Renal cortex interstitium (tissue), 11 donors: Measurements from ENCODE around the gene TMC3. TPM values are rescaled to one million over a fixed set of nuclear protein-coding genes. Genes with fewer than 3 reads are reported as not detected.
A peak's percentile ranks its signal among the peaks of the same experiment; 100 is the strongest.
"Not testable (repeated sequence)": the region's sequence is repeated elsewhere in the genome, so short reads cannot be mapped to it uniquely, and the experiment has no call there.

Source experiments
- DNase-seq, 11 donors: peaks; one replicate each; pipeline ENCODE4 v3.0.0-alpha.2; 2013; ENCODE audit warnings: low read depth in 9 of 11, low spot score in 4 of 11; ENCODE audit errors: extremely low read depth in 1 of 11
- polyA plus RNA-seq, 3 donors: library from polyadenylated mRNA; unstranded; fragments of 120-200 nt; gene quantifications; one replicate each; pipeline ENCODE4 v1.2.1, GENCODE V29; 2013; ENCODE audit not compliant: insufficient read length in 3 of 3

Gene TMC3
- polyA plus RNA-seq, 3 donors: 0.08 to 0.38 (median 0.11) TPM

DNA sequence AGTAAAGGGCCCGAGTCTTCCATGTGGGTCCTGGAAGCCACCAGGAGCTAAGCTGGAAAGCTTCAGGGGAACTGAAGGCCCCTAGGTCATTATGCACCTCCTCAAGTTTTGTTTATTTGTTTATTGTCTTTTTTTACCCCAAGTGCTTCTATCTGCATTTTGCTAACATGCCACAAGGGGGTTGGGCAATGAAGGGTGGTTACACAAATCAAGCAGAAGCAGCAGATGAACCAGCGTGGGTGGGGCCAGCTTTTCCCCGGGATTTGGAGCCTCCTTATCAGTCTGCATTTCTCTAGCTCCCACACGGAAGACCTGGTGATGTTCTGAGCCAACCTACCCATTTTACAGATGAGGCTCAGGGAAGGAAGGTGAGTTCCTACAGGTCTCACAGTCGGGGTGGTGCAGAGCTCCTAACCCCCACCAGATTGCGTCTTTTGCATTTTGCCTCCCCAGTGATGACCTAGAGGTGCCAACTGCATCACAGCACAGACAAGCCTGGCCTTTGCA, 16.8 kb downstream of the TMC3 start:
- no peak for DNase-seq

DNA sequence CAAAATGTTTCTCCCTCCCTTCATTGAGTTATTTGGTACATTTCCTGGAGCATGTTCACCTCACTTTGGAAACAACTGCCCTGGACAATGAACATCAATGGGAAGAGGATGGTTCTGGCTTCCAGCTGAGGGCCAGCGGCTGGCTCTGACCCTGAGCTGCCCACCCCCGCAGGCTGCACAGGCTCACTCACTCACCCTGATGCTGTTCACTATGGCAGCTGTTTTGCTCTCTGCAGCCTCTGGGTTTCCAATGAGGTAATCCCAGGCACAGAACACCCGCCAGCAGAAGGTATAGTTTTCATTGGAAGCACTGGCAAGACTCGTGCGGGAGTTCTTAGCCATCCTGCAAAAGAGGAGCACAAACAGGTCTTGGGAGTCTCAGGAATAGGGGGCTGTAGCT, 17.8 kb downstream of the TMC3 start:
- no peak for DNase-seq

GRCh38 chr15:81351651-81352050, 22.4 kb downstream of the TMC3 start:
- no peak for DNase-seq

GRCh38 chr15:81349271-81349670, 24.7 kb downstream of the TMC3 start:
- DNase-seq: no peak

DNA sequence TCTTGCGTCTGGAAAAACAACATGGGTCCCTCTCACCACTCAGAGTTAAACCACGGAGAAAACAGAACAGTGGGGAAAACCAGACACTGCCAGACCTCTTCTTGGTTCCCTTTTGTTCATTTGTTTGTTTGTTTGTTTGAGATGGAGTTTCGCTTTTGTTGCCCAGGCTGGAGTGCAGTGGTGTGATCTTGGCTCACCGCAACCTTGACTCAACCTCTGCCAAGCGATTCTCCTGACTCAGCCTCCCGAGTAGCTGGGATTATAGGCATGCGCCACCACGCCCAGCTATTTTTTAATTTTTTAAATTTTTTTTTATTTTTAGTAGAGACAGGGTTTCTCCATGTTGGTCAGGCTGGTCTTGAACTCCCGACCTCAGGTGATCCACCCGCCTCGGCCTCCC, 25.3 kb downstream of the TMC3 start:
- not testable (repeated sequence) for DNase-seq

DNA sequence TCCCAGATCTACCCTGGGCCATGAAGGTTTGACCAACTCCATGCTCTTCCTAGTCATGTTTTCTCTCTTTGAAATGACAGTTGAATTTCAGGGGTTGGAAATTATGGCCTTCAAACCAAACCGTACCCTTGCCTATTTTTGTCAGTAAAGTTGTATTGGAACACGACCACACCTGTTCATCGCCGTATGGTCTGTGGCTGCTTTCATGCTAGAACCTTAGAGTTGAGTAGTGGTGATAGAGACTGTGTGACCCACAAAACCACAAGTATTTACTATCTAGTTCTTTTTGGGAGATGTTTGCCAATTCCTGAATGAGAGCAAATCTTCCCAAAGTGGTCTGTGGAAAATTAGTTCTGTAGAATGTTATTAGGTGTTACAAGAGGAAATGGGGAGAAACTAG, 26.1 kb downstream of the TMC3 start:
- no peak for DNase-seq

DNA sequence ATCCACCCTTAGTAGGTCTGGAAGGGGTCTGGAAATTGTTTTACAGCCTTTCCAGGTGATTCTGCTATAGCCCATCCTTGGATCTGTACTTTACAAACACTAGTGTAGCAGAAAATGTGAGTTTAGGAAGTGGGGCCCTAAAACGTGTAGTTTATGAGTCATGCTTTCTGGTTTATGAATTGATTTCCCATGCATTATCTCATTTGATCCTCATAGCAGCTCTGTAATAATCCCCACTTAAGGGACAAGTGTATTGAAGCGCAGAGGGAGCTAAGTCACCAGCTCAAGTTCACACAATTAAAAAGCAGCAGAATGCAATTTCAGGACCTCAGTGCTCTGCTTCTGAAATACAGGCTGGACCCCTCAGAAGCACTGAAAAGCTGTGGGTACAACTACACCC, 27.4 kb downstream of the TMC3 start:
- no peak for DNase-seq

- DNase-seq: no peak
Observed at GRCh38 chr15:81343371-81343770, 30.6 kb downstream of the TMC3 start.

DNA sequence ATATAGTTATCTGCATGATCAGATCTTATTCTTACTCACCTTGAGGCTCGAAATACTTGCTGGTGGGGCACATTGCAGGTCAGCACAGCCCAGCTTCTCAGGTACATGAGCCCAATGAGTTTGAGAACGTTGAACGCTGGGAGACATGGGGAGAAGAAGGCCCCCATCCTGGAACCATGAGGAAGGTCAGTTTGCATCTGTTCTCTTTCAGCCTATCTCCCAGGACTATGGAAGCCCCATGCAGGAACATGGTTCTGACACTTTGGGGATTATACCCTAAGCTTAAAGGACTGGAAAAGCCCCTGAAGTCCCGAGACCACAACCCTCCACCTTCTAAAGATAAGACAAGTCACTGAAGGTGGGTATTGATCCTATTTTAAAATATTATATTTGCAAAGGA, 32.7 kb downstream of the TMC3 start:
- no peak for DNase-seq

- DNase-seq: no peak
Observed at GRCh38 chr15:81339851-81340250, 34.2 kb downstream of the TMC3 start.

DNA sequence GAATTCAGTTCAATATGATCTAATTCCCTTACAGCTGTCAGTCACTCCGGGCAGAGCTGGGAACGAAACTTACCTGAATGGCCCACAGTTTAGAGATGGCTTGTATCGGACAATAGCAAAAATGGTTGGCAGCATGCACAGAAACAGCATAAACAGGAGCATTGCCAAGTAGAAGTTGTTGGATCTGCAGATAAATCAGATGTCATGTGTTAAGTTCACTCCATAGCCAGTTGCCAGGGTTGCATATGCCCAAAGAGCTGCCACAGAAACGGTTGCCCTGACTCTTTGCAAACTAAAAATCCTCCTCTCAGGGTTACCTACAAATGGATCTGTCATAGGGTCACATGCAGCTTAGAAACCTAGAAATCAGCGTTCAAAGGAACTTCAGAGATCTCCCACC, 34.7 kb downstream of the TMC3 start:
- DNase-seq: no peak

GRCh38 chr15:81338170-81339007, 35.6 kb downstream of the TMC3 start:
- peak in 7 of 11 donors; percentile 17 to 46 (median 34) for DNase-seq

GRCh38 chr15:81337713-81338157, 36.3 kb downstream of the TMC3 start:
- no peak for DNase-seq

DNA sequence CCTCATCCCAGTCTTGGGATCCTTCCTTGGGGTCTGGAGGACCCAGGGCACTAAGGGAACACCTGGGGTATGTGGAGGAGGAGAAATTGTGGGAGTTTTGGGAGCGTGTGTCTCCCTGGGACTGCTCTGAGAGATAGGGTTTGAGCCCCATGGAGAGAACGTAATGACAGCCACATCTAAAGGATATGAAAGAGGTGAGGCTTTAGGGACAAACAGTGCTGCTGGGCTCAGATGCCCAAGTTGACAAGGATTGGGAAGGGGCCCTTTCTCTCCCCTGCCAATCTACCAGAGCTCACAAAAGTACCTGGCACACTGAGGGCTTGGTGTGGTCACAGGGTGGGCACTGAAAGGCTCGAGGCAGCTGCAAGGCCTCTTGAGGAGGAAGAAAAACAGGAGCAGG, 36.8 kb downstream of the TMC3 start:
- DNase-seq: no peak

GRCh38 chr15:81336568-81336967, 37.4 kb downstream of the TMC3 start:
- no peak for DNase-seq

- no peak for DNase-seq
Observed at GRCh38 chr15:81335631-81336030, 38.4 kb downstream of the TMC3 start.

GRCh38 chr15:81334768-81335435, 39.1 kb downstream of the TMC3 start:
- DNase-seq: no peak

- DNase-seq: no peak
Observed at GRCh38 chr15:81333363-81333762, 40.6 kb downstream of the TMC3 start.

- DNase-seq: no peak
Observed at GRCh38 chr15:81332326-81332725, 41.7 kb downstream of the TMC3 start.

DNA sequence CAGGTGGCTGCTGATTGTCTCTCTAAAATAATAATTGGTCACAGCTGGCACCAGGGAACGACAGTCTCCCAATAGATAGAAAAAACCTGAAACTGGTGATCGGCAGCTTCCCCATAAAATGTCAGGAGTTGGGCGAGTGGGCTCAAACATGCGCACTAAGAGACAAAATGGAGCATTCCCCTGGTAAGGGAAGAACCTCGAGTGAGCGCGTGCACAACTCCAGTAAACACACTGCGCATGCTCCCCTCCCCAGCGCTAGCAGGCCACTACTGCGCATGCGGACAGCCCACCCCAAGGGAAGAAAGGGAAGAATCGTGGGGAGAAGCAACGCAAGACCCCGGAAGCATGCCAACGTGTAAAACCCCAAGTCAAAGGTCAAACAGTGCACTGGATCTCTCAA, 42.4 kb downstream of the TMC3 start:
- DNase-seq: no peak
